ENCODE results near the gene TMEM132E. TPM values are rescaled to one million over a fixed set of nuclear protein-coding genes. Genes with fewer than 3 reads are reported as not detected.

Gene TMEM132E
- total RNA-seq, 1 experiment from 2014 or later = 0.42 TPM

DNA sequence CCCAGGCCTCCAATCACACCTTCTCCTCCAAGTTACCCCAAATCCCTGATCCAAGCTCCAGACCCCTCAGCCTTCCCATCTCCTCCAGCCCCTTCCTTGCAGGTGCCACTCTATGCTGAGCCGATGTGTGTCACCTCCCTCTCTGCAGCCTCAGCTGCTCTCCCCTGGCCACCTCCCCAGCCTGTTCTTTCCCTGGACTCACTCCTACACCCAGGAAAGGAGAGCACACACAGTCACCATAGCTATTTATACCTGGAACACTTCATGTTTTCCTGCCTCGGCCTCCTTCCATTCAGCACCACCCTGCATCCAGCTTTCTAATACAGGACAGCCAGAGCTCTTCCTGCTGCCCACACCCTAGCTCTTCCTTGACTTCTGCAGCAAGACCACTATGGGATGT, 12.5 kb upstream of the TMEM132E start:
- H4K20me1 ChIP-seq (ENCODE audit: control insufficient read depth, insufficient read depth, insufficient read length) = no peaks in the 10 kb centered on the region
- no peak overlapping the region for H3K4ac ChIP-seq (ENCODE audit: low read depth, low read length)
- H3K23me2 ChIP-seq (ENCODE audit: insufficient read length, low read depth, low read length, poor library complexity, severe bottlenecking) = no peaks in the 10 kb centered on the region
- H3K4me2 ChIP-seq (ENCODE audit: insufficient read depth, insufficient read length, low read length) = no peak overlapping the region
- H3K79me1 ChIP-seq (ENCODE audit: insufficient read depth, low read depth, low read length, poor library complexity, severe bottlenecking) = no peaks in the 10 kb centered on the region
- H3K9me3 ChIP-seq (ENCODE audit: control insufficient read depth, low read depth, low read length) = no peaks in the 10 kb centered on the region
- WGBS (ENCODE audit: extremely low coverage, insufficient read length, low lambda C conversion rate) = no CpG with 5 or more reads among the region's 2 CpGs
- no peak overlapping the region for H3K27ac Mint-ChIP-seq
- H3K27me3 Mint-ChIP-seq (ENCODE audit: low read depth) = no peaks in the 10 kb centered on the region; the same call in none of the 2 replicates
- H2BK5ac ChIP-seq (ENCODE audit: insufficient read length, low read length) = no peak overlapping the region
- DNase-seq = no peak
- H3K27ac ChIP-seq (ENCODE audit: insufficient read length, low read depth, low read length) = no peak overlapping the region
- H2BK12ac ChIP-seq (ENCODE audit: insufficient read length, low read depth, low read length) = no peak overlapping the region
- TF ChIP-seq, protein P1, sequence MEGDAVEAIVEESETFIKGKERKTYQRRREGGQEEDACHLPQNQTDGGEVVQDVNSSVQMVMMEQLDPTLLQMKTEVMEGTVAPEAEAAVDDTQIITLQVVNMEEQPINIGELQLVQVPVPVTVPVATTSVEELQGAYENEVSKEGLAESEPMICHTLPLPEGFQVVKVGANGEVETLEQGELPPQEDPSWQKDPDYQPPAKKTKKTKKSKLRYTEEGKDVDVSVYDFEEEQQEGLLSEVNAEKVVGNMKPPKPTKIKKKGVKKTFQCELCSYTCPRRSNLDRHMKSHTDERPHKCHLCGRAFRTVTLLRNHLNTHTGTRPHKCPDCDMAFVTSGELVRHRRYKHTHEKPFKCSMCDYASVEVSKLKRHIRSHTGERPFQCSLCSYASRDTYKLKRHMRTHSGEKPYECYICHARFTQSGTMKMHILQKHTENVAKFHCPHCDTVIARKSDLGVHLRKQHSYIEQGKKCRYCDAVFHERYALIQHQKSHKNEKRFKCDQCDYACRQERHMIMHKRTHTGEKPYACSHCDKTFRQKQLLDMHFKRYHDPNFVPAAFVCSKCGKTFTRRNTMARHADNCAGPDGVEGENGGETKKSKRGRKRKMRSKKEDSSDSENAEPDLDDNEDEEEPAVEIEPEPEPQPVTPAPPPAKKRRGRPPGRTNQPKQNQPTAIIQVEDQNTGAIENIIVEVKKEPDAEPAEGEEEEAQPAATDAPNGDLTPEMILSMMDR (conservative IDR thresholded peaks at IDR 0.05) = no peak
- no peak overlapping the region for H3K9ac ChIP-seq (ENCODE audit: extremely low read depth, insufficient read length, low read length)
- no peak overlapping the region for H3T11ph ChIP-seq (ENCODE audit: low read length)
- no peak overlapping the region for H2AK5ac ChIP-seq (ENCODE audit: insufficient read length, low read length)
- no peaks in the 10 kb centered on the region for H3K36me3 Mint-ChIP-seq (ENCODE audit: insufficient read depth in 1 of 3, low read depth in 3 of 3)
- H3K4me1 Mint-ChIP-seq = peaks cover 7 to 13% of the 10 kb centered on the region in 2 experiments
- no peak overlapping the region for H4K8ac ChIP-seq (replicated peaks; ENCODE audit: insufficient read length, low read depth, low read length)
- no peak overlapping the region for H4K5ac ChIP-seq (ENCODE audit: insufficient read length, low read depth, low read length)
- no peak overlapping the region for H3K14ac ChIP-seq (ENCODE audit: insufficient read depth, low read length)
- no peak overlapping the region for H4K91ac ChIP-seq (ENCODE audit: insufficient read length, low read depth, low read length)
- no peaks in the 10 kb centered on the region; the same call in 1 of the 2 replicates for H3K27me3 ChIP-seq (ENCODE audit: insufficient read depth, low read length)
- no peak overlapping the region for H2BK120ac ChIP-seq (ENCODE audit: low read depth, low read length, poor library complexity, severe bottlenecking)
- H2AFZ ChIP-seq (ENCODE audit: low read length) = no peak overlapping the region
- H3K23ac ChIP-seq (ENCODE audit: insufficient read length, low read depth, low read length) = no peak overlapping the region
- no peaks in the 10 kb centered on the region for H3K9me3 Mint-ChIP-seq
- no peak overlapping the region for H2BK15ac ChIP-seq (ENCODE audit: low read depth, low read length)
- H3K18ac ChIP-seq (ENCODE audit: insufficient read length, low read depth, low read length) = no peak overlapping the region
- H2BK20ac ChIP-seq (ENCODE audit: low read depth, low read length, poor library complexity, severe bottlenecking) = no peak overlapping the region
- H3K4me3 Mint-ChIP-seq = no peak overlapping the region
- no peaks in the 10 kb centered on the region for H3K4me1 ChIP-seq (ENCODE audit: insufficient read depth, low read length)
- H3K79me2 ChIP-seq (ENCODE audit: insufficient read depth, low read length) = no peaks in the 10 kb centered on the region
- H3K56ac ChIP-seq (ENCODE audit: insufficient read length, low read depth, low read length) = no peak overlapping the region
